ENCODE measurements around the gene NME8. TPM values are rescaled to one million over a fixed set of nuclear protein-coding genes. Genes with fewer than 3 reads are reported as not detected.

Gene NME8
- total RNA-seq, 1 experiment from 2014 or later = not detected

- H4K20me1 ChIP-seq (ENCODE audit: insufficient read depth) = no peaks in the 10 kb centered on the region
- CTCF ChIA-PET = interaction anchor here (0.6 kb wide), 1 partner anchor 1439 kb away, joined by 3 read pairs; no protein-coding TSS in a partner anchor
Measured at GRCh38 chr7:37831244-37831643, 17.2 kb upstream of the NME8 start.

GRCh38 chr7:37832194-37832593 lies 16.2 kb upstream of the NME8 start:
- no peak for DNase-seq
- H3K9me2 ChIP-seq (ENCODE audit: insufficient read depth) = no peaks in the 10 kb centered on the region

More at GRCh38 chr7:37831244-37831643, 17.2 kb upstream of the NME8 start:
- Histone ChIP-seq H3K4me2 (no peak overlapping the region), H3K9me3 (ENCODE audit: insufficient read depth, low read depth) (no peaks in the 10 kb centered on the region), H3K27ac (no peak overlapping the region), H3K4me3 (no peak overlapping the region), H3F3A (ENCODE audit: insufficient read depth, low read depth) (no peaks in the 10 kb centered on the region), H3K9me2 (ENCODE audit: insufficient read depth) (no peaks in the 10 kb centered on the region), H3K79me2 (ENCODE audit: low read depth) (no peaks in the 10 kb centered on the region), H2AFZ (no peak overlapping the region), H3K4me1 (replicated peaks; ENCODE audit: insufficient read depth) (no peaks in the 10 kb centered on the region), H3K36me3 (ENCODE audit: low read depth) (no peaks in the 10 kb centered on the region), H3K27me3 (ENCODE audit: insufficient read depth, low read depth) (no peaks in the 10 kb centered on the region)
- no TSS peak for BruUV-seq (replicated peaks)
- no peak for DNase-seq
- no peak for TF ChIP-seq EZH2 (IDR thresholded peaks at IDR 0.05; ENCODE audit: low read depth)
- TF ChIP-seq, protein P1, sequence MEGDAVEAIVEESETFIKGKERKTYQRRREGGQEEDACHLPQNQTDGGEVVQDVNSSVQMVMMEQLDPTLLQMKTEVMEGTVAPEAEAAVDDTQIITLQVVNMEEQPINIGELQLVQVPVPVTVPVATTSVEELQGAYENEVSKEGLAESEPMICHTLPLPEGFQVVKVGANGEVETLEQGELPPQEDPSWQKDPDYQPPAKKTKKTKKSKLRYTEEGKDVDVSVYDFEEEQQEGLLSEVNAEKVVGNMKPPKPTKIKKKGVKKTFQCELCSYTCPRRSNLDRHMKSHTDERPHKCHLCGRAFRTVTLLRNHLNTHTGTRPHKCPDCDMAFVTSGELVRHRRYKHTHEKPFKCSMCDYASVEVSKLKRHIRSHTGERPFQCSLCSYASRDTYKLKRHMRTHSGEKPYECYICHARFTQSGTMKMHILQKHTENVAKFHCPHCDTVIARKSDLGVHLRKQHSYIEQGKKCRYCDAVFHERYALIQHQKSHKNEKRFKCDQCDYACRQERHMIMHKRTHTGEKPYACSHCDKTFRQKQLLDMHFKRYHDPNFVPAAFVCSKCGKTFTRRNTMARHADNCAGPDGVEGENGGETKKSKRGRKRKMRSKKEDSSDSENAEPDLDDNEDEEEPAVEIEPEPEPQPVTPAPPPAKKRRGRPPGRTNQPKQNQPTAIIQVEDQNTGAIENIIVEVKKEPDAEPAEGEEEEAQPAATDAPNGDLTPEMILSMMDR (conservative IDR thresholded peaks at IDR 0.05) = no peak
- intact Hi-C loops (cut with micrococcal nuclease; ENCODE audit: unreplicated experiment) = loop anchor here (5.0 kb wide), 1 partner anchor 594 kb away; no protein-coding TSS in a partner anchor
- POLR2A ChIA-PET (ENCODE audit: unreplicated experiment) = interaction anchor here (0.7 kb wide), 1 partner anchor 582 kb away, joined by 8 read pairs; no protein-coding TSS in a partner anchor

GRCh38 chr7:37833107-37833817 lies 15.1 kb upstream of the NME8 start:
- intact Hi-C loops (cut with micrococcal nuclease; ENCODE audit: unreplicated experiment) = loop anchor here (5.0 kb wide), 1 partner anchor 596 kb away; no protein-coding TSS in a partner anchor
- Histone ChIP-seq H3K9me2 (ENCODE audit: insufficient read depth) (no peaks in the 10 kb centered on the region), H3K36me3 (ENCODE audit: low read depth) (no peaks in the 10 kb centered on the region), H3K79me2 (ENCODE audit: low read depth) (no peaks in the 10 kb centered on the region), H3K4me3 (no peak overlapping the region), H3K4me2 (peak overlapping the region; percentile 63), H3K27me3 (ENCODE audit: insufficient read depth, low read depth) (no peaks in the 10 kb centered on the region), H3K27ac (no peak overlapping the region), H3K9me3 (ENCODE audit: insufficient read depth, low read depth) (no peaks in the 10 kb centered on the region), H3F3A (ENCODE audit: insufficient read depth, low read depth) (no peaks in the 10 kb centered on the region), H2AFZ (peak overlapping the region; percentile 69; the same call in 1 of the 2 replicates), H3K4me1 (replicated peaks; ENCODE audit: insufficient read depth) (no peaks in the 10 kb centered on the region), H4K20me1 (ENCODE audit: insufficient read depth) (no peaks in the 10 kb centered on the region)
- TF ChIP-seq, protein P1 (conservative IDR thresholded peaks at IDR 0.05) = peak; percentile 91
- no peak for TF ChIP-seq EZH2 (IDR thresholded peaks at IDR 0.05; ENCODE audit: low read depth)
- ChIA-PET CTCF (no interaction called here), POLR2A (ENCODE audit: unreplicated experiment) (no interaction called here)
- no TSS peak for BruUV-seq (replicated peaks)
- peak in 1 of 2 experiments; percentile 40 for DNase-seq

More at GRCh38 chr7:37832194-37832593, 16.2 kb upstream of the NME8 start:
- POLR2A ChIA-PET (ENCODE audit: unreplicated experiment) = interaction anchor here (0.6 kb wide), 1 partner anchor 597 kb away, joined by 4 read pairs; no protein-coding TSS in a partner anchor
- H2AFZ ChIP-seq = no peak overlapping the region
- TF ChIP-seq, protein P1 (conservative IDR thresholded peaks at IDR 0.05) = 0 out of 2 replicates have a peak, but pooled peaks have one; percentile 19
- TF ChIP-seq EZH2 (IDR thresholded peaks at IDR 0.05; ENCODE audit: low read depth) = no peak
- no peaks in the 10 kb centered on the region for H3K79me2 ChIP-seq (ENCODE audit: low read depth)
- no peaks in the 10 kb centered on the region for H3K27me3 ChIP-seq (ENCODE audit: insufficient read depth, low read depth)
- H3K9me3 ChIP-seq (ENCODE audit: insufficient read depth, low read depth) = no peaks in the 10 kb centered on the region
- no TSS peak for BruUV-seq (replicated peaks)
- no peak overlapping the region for H3K4me2 ChIP-seq
- H3K36me3 ChIP-seq (ENCODE audit: low read depth) = no peaks in the 10 kb centered on the region
- H3K4me1 ChIP-seq (replicated peaks; ENCODE audit: insufficient read depth) = no peaks in the 10 kb centered on the region
- H3F3A ChIP-seq (ENCODE audit: insufficient read depth, low read depth) = no peaks in the 10 kb centered on the region
- intact Hi-C loops (cut with micrococcal nuclease; ENCODE audit: unreplicated experiment) = loop anchor here (5.0 kb wide), 1 partner anchor 595 kb away; no protein-coding TSS in a partner anchor
- no peak overlapping the region for H3K4me3 ChIP-seq
- no peaks in the 10 kb centered on the region for H4K20me1 ChIP-seq (ENCODE audit: insufficient read depth)
- CTCF ChIA-PET = interaction anchor here (0.6 kb wide), 2 partner anchors 340 to 1440 kb away, joined by 3 read pairs; no protein-coding TSS in a partner anchor
- no peak overlapping the region for H3K27ac ChIP-seq
